NT2/D1 (cell line): ENCODE data around the gene CDK5RAP2.

Experiments used
- SUZ12 ChIP-seq: IDR thresholded peaks from 2 replicates; pipeline ENCODE4 v1.6.1; 2011; ENCODE audit not compliant: insufficient read length, insufficient read depth; ENCODE audit errors: extremely low read depth
- YY1 ChIP-seq: IDR thresholded peaks from 2 replicates; pipeline ENCODE4 v1.6.1; 2011; ENCODE audit not compliant: insufficient read length, insufficient read depth

DNA sequence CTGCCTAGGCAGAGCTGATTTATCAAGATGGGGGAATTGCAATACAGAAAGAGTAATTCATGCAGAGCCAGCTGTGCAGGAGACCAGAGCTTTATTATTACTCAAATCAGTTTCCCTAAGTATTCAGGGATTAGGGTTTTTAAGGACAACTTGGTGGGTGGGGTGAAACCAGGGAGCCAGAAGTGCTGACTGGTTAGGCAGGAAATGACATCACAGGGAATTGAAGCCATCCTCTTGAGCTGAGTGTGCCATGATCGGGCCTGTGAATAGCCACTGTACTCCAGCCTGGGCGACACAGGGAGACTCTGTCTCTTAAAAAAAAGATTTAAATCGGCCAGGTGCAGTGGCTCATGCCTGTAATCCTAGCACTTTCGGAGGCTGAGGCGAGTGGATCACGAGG lies 45.3 kb upstream of the CDK5RAP2 start:
- no peak for TF ChIP-seq YY1
- no peak for TF ChIP-seq SUZ12
